ENCODE data around the gene PTER. TPM values are rescaled to one million over a fixed set of nuclear protein-coding genes. Genes with fewer than 3 reads are reported as not detected.

Gene PTER
- total RNA-seq, 1 donor from 2014 or later, result 14.2 TPM

- no peaks in the 10 kb centered on the region for H3K79me2 ChIP-seq (ENCODE audit: low read depth)
- H3F3A ChIP-seq (ENCODE audit: low read depth), result no peaks in the 10 kb centered on the region
- no peaks in the 10 kb centered on the region for H3K36me3 ChIP-seq
- no peaks in the 10 kb centered on the region for H4K20me1 ChIP-seq (ENCODE audit: low read depth)
- H3K9me3 Mint-ChIP-seq, result peaks cover 4% of the 10 kb centered on the region
- H3K4me3 ChIP-seq, result no peak overlapping the region
- no peaks in the 10 kb centered on the region for H3K4me1 ChIP-seq
- no peaks in the 10 kb centered on the region for H3K27me3 ChIP-seq
- no peaks in the 10 kb centered on the region for H3K27me3 Mint-ChIP-seq (ENCODE audit: insufficient read depth, low read depth)
- no peak overlapping the region for H2AFZ ChIP-seq (replicated peaks)
- H3K4me3 Mint-ChIP-seq, result no peak overlapping the region
- H3K36me3 Mint-ChIP-seq, result no peaks in the 10 kb centered on the region
- H3K27ac ChIP-seq, result no peak overlapping the region
- DNase-seq (ENCODE audit: low spot score), result no peak
- no peak overlapping the region for H3K27ac Mint-ChIP-seq
- no peaks in the 10 kb centered on the region for H3K9me3 ChIP-seq (ENCODE audit: low read depth)
- no peak overlapping the region for H3K4me2 ChIP-seq
- TF ChIP-seq EZH2 (IDR thresholded peaks at IDR 0.05), result no peak
- no peak for TF ChIP-seq EZH2phosphoT487 (IDR thresholded peaks at IDR 0.05)
- TF ChIP-seq CTCF (IDR thresholded peaks at IDR 0.05), result no peak
- H3K4me1 Mint-ChIP-seq, result peaks cover 3% of the 10 kb centered on the region
- no peak overlapping the region for H3K9ac ChIP-seq
These were observed 9.1 kb downstream of the PTER start for GRCh38 chr10:16445770-16446469.

- Mint-ChIP-seq H3K27me3 (ENCODE audit: insufficient read depth, low read depth) (no peaks in the 10 kb centered on the region), H3K9me3 (peaks cover 4% of the 10 kb centered on the region), H3K4me3 (no peak overlapping the region), H3K4me1 (no peaks in the 10 kb centered on the region), H3K36me3 (no peaks in the 10 kb centered on the region), H3K27ac (no peak overlapping the region)
- Histone ChIP-seq H3K36me3 (no peaks in the 10 kb centered on the region), H3K4me3 (no peak overlapping the region), H3K27ac (no peak overlapping the region), H3F3A (ENCODE audit: low read depth) (no peaks in the 10 kb centered on the region), H3K9ac (no peak overlapping the region), H3K9me3 (ENCODE audit: low read depth) (no peaks in the 10 kb centered on the region), H3K4me2 (no peak overlapping the region), H3K27me3 (no peaks in the 10 kb centered on the region), H3K4me1 (no peaks in the 10 kb centered on the region), H3K79me2 (ENCODE audit: low read depth) (no peaks in the 10 kb centered on the region), H4K20me1 (ENCODE audit: low read depth) (no peaks in the 10 kb centered on the region), H2AFZ (replicated peaks) (no peak overlapping the region)
- TF ChIP-seq CTCF (IDR thresholded peaks at IDR 0.05), result no peak
- TF ChIP-seq EZH2 (IDR thresholded peaks at IDR 0.05), result no peak
- TF ChIP-seq EZH2phosphoT487 (IDR thresholded peaks at IDR 0.05), result no peak
- no peak for DNase-seq (ENCODE audit: low spot score)
These were observed 12.6 kb downstream of the PTER start for GRCh38 chr10:16449454-16449853.

- Mint-ChIP-seq H3K9me3 (no peaks in the 10 kb centered on the region), H3K27ac (no peak overlapping the region), H3K4me3 (no peak overlapping the region), H3K4me1 (peaks cover 5% of the 10 kb centered on the region), H3K27me3 (ENCODE audit: insufficient read depth, low read depth) (no peaks in the 10 kb centered on the region), H3K36me3 (no peaks in the 10 kb centered on the region)
- Histone ChIP-seq H3K9me3 (ENCODE audit: low read depth) (no peaks in the 10 kb centered on the region), H3K36me3 (no peaks in the 10 kb centered on the region), H2AFZ (replicated peaks) (no peak overlapping the region), H3K4me3 (no peak overlapping the region), H3K4me1 (no peaks in the 10 kb centered on the region), H3K4me2 (no peak overlapping the region), H3K27me3 (no peaks in the 10 kb centered on the region), H3K9ac (no peak overlapping the region), H3K27ac (no peak overlapping the region), H3F3A (ENCODE audit: low read depth) (no peaks in the 10 kb centered on the region), H3K79me2 (ENCODE audit: low read depth) (no peaks in the 10 kb centered on the region), H4K20me1 (ENCODE audit: low read depth) (no peaks in the 10 kb centered on the region)
- no peak for DNase-seq (ENCODE audit: low spot score)
- no peak for TF ChIP-seq EZH2 (IDR thresholded peaks at IDR 0.05)
- TF ChIP-seq CTCF (IDR thresholded peaks at IDR 0.05), result no peak
- no peak for TF ChIP-seq EZH2phosphoT487 (IDR thresholded peaks at IDR 0.05)
These were observed 21.6 kb downstream of the PTER start for GRCh38 chr10:16458166-16458955.

Measured in neural progenitor cell (in vitro differentiated cells).